Stimulated activated CD8-positive, alpha-beta memory T cell treated with anti-CD3 and anti-CD28 coated beads, Interleukin-4, amount 100 ng/mL, for 24 hours (primary cell): Measurements from ENCODE around the gene NUP210L.
"Not testable (repeated sequence)": the region's sequence is repeated elsewhere in the genome, so short reads cannot be mapped to it uniquely, and the experiment has no call there.

Source experiments
- DNase-seq: peaks from one replicate; pipeline ENCODE4 v3.0.0-alpha.2; 2020; ENCODE audit warnings: low read depth

The NUP210L gene

DNA sequence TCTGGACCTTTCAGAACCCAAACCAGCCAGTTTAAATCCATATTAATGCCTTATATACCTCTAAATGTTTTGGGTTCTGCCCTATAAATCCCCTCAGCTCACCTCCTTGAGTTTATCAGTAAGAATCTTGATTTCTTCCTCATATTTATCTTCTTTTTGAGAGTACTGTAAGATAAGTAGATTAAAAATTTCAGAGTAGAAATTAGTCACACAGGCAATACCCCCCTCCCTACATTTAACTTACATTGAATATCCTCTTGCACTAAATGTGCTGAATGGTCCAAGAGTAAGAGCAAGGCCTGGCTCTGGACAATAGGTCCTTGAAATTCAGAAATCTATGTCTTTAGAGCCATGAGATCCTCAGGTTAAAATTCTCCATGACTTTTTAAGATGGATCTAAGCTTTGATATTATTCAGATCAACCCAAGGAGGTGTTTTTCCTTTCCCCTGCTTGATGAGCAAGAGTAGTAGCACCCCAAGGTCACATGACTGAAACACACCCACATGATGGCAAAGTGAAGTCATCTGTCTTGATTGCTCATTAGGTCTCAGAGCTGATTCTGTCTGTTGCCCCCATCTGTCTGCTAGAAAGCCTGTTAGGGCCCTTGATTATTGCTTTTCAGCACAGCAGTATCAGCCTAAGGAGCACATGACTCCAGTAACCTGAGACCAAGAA lies 15.8 kb upstream of the NUP210L start:
- DNase-seq: peak; percentile 37

DNA sequence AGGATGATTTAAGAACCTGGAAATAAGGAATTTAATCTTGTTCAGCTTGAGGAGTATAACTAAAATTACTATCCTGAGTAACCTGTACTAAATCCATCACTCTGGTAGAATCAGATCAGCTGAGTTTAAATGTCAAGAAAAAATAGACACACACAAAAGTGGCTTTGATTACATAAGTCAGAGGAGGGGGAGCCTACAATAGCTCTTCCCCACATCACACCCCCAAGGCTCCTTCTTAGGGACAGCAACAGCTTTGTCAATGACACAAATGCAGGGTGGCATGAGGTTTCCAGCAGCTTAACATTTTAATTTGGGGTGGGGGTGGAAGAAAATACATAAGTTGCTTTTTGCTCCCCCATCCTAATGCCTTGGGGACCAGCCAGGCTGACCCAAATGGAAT lies 12.6 kb upstream of the NUP210L start:
- no peak for DNase-seq

DNA sequence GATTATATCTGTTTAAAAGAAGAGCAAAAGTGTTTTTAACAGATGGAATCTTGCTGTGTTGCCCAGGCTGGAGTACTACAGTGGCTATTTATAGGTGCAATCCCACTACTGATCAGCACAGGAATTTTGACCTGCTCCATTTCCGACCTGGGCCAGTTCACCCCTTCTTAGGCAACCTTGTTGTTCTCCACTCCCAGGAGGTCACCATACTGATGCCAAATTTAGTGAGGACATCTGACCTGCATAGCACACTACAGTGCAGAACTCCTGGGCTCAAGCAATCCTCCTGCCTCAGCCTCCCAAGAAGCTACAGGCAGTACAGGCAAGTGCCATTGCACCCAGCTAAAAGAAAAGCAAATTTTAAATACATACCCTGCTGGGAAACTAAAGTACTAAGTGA lies 11.3 kb upstream of the NUP210L start:
- DNase-seq: no peak

DNA sequence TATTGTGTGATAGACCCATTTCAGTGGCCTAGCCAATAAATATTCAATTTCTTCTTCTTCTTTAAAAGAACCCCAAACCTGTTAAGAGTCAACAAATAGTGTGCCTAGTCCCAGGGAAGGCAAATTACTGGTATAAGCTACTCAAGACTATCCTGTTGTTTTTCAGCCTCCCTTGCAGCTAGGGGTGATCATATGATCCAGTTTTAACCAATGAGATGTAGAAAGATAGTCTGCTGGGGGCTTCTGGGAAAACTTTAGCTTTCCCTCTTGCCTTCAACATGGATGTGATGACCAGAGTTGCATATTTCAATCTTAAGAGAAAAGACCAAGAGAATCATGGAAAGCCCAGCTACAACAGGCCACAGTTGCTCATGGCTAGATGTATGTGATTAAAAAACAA lies 4.7 kb upstream of the NUP210L start:
- DNase-seq: no peak

DNA sequence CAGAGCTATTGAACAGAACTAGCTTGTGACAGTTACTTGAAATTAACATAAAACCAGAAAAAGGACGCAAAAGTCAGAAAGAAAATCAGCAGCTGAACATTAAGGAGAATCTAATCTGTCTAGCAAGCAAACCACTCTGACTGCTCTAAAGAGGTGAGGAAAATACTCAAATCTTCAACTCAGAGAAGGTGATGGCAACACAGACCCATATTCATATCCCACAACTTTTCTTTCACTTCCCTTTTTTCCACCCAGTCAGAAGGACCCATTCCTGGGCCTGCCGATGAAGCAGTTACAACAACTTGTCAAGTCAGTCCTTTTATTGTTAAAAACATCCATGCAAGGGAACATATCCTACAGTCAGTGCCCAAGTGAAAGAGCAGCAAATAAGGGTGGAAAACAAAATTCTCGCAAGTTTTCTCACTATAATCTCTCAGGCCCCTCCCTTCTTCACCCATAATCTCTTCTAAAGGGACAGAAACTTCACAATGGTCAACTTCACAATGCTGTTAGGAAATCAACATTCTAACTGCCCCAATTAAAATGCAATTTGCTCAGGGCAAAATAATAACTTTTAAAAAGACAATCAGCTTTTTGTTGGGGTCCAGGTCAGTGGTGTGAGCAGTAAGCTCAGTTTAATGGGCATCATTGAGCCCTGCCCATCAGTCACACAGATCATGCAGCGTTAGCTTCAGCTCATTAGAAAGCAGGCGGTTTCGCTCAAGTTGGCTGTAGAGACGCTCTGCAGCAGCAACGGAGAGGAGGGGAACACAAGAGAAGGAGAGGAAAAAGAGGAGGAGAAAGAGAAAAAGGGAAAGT lies 3.6 kb upstream of the NUP210L start:
- DNase-seq: no peak

DNA sequence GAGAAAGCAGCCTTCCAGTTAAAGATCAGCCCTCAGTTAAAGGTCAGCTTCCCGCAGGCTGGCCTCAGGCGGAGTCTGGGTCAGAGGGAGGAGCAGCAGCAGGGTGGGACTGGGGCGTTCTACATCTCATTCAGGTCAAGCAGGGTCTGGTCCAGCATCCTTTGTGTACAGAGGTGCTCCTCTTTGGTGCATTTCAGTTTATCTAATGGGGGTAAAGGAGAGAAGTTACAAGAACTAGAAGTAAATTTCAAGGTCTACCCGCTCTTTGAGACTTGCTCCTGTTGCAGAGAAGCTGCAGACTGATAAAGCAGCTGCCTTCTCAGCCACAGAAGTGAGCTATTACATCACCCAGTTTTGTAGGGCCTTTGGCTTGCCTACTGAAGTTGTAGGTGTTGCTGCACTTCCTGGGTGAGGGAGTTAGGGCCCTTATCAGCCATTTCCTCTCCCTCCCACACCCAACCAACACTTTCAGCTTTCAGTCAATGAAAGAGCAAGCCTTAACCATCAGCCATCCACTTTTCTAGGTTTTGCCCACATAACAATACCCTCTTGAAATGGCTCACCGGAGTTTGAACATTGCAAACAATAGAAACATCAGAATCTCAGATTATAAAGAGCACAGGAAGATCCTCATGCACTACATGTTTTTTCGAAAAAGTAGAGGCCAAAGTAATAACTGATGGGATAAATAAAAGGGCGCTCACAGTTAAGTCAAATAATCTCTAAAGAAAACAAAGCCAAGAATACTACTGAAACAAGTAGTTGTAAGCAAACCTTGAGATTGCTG lies 2.8 kb upstream of the NUP210L start:
- peak; percentile 40 for DNase-seq

DNA sequence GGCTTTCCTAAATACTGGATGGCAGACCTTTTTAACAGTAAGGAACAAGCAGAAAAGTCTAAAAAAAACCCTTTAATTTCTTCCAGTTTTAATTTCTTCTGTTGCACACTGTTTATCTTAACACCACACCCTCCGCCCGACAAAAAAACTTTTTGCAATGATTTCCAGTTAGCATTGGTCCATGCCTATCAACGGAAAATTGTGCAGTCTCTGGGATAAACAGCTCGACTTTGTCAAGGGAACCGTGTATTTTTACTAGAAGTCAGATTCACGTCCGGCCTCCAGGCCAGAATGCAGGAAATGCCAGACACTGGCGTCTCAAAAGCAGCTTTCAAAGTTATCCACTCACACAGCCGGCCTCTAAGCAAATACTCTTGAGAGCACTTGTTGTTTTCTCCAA lies 378 bp upstream of the NUP210L start:
- no peak for DNase-seq

DNA sequence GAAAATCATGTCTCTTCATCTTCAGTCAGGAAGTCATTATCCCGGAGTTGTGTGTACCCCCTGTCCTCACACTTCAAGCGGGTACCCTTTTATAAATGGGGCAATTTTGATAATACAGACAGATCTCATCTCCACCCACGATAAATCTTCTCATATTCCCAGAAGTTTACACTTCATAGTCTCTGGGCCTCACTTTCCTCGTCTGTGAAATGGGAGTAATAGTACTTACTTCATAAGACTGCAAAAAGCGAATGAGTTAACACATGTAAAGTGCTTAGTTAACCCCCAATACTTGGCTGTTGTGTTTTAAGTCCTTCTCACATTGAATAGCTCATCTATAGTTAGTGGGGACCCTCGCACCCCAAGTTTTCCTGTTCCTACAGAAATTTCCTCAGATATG lies 820 bp downstream of the NUP210L start:
- DNase-seq: no peak

DNA sequence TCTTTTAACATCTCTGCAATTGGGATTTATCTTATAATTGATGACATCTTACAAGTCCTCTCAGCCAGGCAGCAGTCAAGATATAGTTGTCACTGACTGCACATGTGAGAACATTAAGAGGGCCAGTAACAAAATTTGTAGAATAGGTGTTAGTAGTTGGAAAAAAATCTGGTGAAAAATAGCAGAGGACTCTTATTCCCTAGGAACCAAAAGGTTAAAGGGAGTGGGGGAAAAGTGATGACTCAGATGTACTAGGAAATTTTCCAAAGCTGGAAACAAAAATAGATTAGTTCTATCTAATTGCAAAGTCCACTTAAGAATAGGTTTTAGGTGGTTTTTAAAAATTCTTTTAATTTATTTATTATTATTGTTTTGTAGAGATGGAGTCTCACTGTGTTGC lies 3.6 kb downstream of the NUP210L start:
- no peak for DNase-seq

DNA sequence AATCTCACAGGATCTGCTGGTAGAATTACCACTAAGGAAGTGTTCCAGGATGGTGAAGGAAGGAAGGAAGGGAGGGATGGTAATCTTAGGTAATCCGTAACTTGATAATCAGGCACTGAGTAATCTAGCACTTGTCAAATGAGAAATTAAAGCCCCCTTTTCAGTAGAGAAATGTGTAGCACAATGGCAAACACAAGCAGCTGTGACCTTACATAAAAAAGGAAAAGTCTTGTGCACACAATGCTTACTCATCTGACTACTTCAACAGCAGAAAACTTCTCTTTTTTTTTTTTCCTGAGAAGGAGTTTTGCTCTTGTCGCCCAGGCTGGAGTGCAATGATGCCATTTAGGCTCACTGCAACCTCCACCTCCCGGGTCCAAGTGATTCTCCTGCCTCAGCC lies 6.1 kb downstream of the NUP210L start:
- DNase-seq: no peak

DNA sequence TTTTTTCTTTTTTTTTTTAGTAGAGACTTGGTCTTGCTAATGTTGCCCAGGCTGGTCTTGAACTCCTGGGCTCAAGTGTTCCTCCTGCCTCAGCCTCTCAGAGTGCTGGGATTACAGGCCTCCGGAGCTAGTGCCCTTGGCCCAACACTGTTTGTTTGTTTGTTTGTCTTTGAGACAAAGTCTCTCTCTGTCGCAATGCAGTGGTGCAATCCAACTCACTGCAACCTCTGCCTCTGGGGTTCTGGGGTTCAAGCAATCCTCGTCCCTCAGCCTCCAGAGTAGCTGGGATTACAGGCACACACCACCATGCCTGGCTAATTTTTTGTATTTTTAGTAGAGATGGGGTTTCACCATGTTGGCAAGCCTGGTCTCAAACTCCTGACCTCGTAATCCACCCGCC lies 7.4 kb downstream of the NUP210L start:
- DNase-seq: not testable (repeated sequence)

DNA sequence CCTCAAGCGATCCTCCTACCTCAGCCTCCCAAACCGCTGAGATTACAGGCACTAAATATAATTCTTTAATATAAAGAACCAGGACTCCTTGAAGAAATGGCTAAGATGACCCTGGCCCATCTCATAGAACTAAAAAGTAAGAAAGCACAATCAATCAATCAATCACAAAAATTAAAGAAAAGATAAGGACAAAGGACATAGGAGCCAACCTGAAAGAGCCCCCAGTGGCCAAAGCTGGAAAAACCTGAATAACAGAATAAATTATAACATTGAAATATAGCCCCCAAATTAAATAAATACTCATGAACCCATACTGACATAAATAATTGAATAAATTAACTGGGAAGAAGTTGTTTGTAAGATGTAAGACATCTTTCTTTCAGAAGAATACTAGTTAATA lies 8.9 kb downstream of the NUP210L start:
- no peak for DNase-seq

DNA sequence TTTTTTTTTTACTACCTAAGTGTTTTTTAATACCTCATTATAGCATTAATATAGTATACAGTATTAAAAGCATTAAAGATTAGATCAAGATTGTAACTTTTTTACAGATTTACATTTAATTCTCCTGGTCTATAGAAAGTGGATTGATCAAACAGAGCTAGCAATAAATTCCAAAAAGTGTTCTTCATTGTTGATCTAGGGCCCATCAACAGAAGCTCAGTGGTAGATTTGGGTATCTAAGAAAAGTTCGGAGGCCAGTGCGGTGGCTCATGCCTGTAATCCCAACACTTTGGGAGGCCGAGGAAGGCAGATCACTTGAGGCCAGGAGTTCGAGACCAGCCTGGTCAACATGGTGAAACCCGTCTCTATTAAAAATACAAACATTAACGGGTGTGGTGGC lies 12.5 kb downstream of the NUP210L start:
- no peak for DNase-seq

DNA sequence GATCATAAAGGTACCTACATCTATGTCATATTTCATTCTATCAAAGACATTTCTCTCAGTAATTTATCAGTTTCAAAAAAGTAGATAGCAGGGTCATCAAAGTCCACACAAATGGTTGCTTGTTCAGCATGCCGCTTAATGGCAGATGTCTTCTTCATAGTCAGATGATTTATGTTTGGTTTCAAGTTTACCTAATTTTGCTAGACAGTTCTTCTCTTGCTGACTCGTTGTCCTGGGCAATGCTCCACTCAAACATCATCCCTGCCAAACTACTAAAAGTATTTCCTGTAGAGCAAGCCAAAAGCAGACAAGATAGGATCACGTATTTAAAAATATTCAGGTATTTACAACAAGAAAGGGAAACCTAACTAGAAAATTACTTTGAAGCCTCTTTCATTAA lies 13.6 kb downstream of the NUP210L start:
- DNase-seq: no peak

DNA sequence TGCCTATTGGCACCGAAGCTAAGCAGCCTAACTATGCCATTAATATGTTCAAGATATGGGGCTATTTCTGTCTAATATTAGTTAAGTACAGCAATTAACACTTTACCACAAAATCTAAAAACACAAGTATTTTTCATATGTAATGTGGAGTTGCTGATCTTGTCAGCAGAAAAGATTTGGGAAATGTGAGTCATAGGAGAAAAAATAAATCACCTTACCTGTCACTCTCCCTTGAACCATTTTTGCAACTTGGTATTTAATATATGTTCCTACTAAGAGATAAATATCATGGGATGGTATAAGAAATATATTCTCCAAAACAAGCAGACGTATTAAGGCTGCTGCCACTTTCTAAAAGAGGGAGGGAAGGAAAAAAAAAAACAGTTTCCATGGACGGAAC lies 17.0 kb downstream of the NUP210L start:
- no peak for DNase-seq

DNA sequence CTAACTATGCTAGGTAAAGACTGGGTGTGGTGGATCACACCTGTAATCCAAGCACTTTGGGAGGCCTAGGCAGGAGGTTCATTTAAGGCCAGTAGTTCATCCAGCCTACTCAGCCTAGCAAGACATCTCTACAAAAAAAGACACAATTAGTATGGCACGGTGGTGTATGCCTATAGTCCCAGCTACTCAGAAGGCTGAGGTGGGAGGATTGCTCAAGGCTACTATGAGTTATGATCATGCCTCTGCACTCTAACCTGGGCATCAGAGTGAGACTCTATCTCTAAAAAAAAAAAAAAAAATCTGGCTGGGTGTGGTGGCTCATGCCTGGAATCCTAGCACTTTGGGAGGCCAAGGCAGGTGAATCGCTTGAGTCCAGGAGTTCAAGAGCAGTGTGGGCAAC lies 21.6 kb downstream of the NUP210L start:
- DNase-seq: no peak

DNA sequence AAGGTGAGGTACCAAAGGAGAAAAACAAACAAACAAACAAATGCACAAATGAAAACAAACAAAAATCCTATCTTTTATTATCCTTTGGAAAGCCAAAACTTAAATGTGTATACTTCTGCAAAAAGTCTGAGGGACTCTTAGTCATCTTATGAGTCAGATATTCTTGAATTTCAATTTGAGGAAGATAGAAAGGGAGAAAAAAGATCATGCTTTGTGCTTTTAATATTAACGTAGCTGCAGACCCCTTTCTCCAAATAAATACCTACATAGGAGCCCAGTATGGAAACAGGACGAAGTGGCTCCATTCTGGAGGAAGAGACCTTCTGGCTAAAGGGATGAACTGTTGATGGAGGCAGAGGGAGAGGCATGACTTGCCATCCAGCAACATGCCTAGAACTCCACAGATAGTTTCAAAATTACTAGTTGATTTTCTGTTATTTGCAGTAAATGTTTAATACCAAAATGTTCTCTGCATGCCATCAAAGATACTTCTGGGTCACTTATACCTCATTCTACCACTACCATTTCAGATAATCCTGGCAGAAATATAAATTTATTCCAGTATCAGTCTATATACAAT lies 25.4 kb downstream of the NUP210L start:
- no peak for DNase-seq

DNA sequence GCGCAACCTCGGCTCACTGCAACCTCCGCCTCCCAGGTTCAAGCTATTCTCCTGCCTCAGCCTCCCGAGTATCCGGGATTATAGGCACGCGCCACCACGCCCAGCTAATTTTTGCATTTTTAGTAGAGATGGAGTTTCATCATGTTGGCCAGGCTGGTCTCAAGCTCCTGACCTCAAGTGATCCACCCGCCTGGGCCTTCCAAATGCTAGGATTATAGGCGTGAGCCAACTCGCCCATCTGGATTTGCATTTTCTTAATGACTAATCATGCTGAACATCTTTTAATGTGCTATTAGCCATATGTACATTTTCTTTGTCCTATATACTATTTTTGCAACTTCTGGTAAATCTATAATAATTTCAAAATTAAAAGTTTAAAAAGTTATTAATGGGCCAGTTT lies 31.7 kb downstream of the NUP210L start:
- DNase-seq: not testable (repeated sequence)

DNA sequence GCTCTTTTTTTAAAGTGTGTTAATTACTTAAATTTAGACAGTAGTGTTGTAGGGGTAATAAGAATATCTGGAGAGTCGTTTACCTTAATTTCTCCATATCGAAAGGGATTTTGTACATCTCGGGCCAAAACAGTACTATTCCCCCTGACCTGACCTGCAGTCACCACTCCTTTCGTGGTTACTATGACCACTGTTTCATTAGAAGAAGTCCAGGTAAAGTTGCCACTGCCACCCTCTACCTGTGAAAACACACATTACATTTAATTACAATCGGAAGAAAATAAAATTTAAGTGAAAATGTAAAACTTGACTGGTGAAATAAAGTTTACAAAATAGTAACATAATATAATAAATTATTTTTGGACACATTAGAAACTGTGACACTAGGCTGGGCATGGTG lies 37.2 kb downstream of the NUP210L start:
- DNase-seq: no peak

DNA sequence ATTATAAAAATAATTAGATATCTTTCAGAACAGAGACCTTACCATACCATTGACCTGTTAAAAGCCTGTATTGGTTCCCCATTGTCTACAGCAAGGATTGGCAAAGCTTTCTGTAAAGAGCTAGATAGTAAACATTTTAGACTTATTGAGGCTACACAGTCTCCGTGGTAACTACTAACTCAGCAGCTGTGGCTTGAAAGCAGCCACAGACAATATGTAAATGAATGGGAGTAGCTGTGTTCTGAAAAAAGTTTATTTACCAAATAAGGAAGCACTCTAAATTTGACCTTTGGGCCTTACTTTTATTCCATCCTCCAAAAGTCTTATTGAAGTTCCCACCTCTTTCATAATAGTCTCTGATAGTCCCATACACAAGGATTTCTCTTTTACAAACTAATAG lies 39.7 kb downstream of the NUP210L start:
- no peak for DNase-seq

DNA sequence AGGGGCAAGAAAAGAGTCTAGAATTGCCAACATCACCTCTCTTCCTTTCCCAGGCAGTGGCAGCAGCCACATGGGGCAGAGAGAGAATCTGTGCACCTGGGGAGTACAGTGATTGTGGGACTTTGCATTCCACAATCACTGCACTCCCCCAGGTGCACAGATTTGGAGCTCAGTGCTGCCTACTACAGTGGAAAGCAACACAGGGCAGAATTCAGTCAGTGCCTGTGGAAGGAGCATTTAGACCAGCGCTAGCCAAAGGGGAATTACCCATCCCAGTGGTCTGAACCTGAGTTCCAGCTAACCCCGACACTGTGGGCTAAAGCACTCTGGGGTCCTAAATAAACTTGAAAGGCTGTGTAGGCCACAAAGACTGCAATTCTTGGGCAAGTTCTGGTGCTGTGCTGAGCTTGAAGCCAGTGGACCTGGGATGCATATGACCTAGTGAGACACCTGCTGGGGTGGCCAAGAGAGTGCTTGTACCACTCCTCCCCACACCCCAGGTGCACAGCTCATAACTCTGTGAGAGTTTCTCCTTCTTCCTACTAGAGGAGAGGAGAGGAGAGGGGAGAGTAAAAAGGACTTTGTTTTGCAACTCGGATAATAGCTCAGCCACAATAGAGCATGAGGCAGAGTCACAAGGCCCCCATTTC lies 50.3 kb downstream of the NUP210L start:
- no peak for DNase-seq

DNA sequence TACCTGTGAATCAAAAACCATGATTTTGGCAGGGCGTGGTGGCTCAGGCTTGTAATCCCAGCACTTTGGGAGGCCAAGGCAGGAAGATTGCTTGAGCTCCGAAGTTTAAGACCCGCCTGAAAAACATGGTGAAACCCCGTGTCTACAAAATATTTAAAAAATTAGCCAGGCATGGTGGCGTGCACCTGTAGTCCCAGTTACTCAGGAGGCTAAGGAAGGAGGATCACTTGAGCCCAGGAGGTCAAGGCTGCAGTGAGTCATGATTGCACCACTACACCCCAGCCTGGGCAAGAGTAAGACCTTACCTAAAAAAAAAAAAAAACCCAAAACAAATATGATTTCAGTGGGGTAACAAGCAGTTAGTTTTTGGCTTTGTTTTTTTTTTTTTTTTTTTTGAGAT lies 54.7 kb downstream of the NUP210L start:
- not testable (repeated sequence) for DNase-seq
